SK-N-SH (cell line): ENCODE measurements around the gene DDX46. TPM values are rescaled to one million over a fixed set of nuclear protein-coding genes. Genes with fewer than 3 reads are reported as not detected.

Experiments used
- CTCF ChIA-PET: fragments of 300-600, 350-600 bp; formaldehyde crosslinking; extraction: SDS; loops from one replicate; lab custom pipeline; 2021; lab: Yijun Ruan, JAX
- POLR2A ChIA-PET: fragments of 350-600 bp; sonication (Branson Sonifier 250); formaldehyde crosslinking; extraction: SDS; loops from one replicate; lab custom pipeline; 2020; ENCODE audit warnings: antibody characterized with exemption, inconsistent platforms; lab: Yijun Ruan, JAX
- DNase-seq: peaks from one replicate; pipeline ENCODE4 v3.0.0; 2012
- H2AFZ ChIP-seq: fragments of 200-600 bp; sonication (generic); 2 replicates; pipeline ENCODE4 v1.8.1; 2016; ENCODE audit warnings: antibody characterized with exemption, mild to moderate bottlenecking, low read depth
- H3F3A ChIP-seq: fragments of 200-600 bp; sonication (generic); replicated peaks from 2 replicates; pipeline ENCODE3; 2016; ENCODE audit warnings: antibody characterized with exemption, mild to moderate bottlenecking; ENCODE audit not compliant: insufficient read depth
- H3K27ac ChIP-seq, 2 experiments: fragments of 200-500 bp in 1 of 2; fragments of 200-600 bp in 1 of 2; sonication (Bioruptor generic) in 1 of 2; sonication (generic), shearing (Covaris generic) in 1 of 2; 2 replicates each; pipeline versions ENCODE4 v1.5.1 to v1.6.1; 2014 to 2016; ENCODE audit warnings: low read depth in 2 of 2, inconsistent platforms in 1 of 2, low read length in 1 of 2, mild to moderate bottlenecking in 1 of 2, mixed read lengths in 1 of 2
- H3K27me3 ChIP-seq: fragments of 200-600 bp; sonication (generic), shearing (Covaris generic); 2 replicates; pipeline ENCODE4 v1.6.1; 2016; ENCODE audit warnings: mixed run types; ENCODE audit not compliant: insufficient read depth
- H3K36me3 ChIP-seq, 2 experiments: fragments of 200-500 bp in 1 of 2; fragments of 200-600 bp in 1 of 2; sonication (Bioruptor generic) in 1 of 2; sonication (generic) in 1 of 2; replicated peaks in 1 of 2; 2 replicates each; pipeline versions ENCODE3 to v1.5.1; 2014 to 2016; ENCODE audit warnings: low read length in 1 of 2, mild to moderate bottlenecking in 1 of 2; ENCODE audit not compliant: insufficient read depth in 2 of 2, control insufficient read depth in 1 of 2
- H3K4me1 ChIP-seq, 2 experiments: fragments of 200-500 bp in 1 of 2; fragments of 200-600 bp in 1 of 2; sonication (Bioruptor generic) in 1 of 2; sonication (generic), shearing (Covaris generic) in 1 of 2; 2 replicates each; pipeline versions ENCODE4 v1.5.1 to v1.6.1; 2014 to 2016; ENCODE audit warnings: low read depth in 1 of 2, low read length in 1 of 2, mixed run types in 1 of 2; ENCODE audit not compliant: insufficient read depth in 2 of 2, control insufficient read depth in 1 of 2
- H3K4me2 ChIP-seq: fragments of 200-600 bp; sonication (generic), shearing (Covaris generic); 2 replicates; pipeline ENCODE4 v1.6.1; 2017; ENCODE audit warnings: mixed run types
- H3K4me3 ChIP-seq, 2 experiments: fragments of 200-500 bp in 1 of 2; fragments of 200-600 bp in 1 of 2; sonication (Bioruptor generic) in 1 of 2; sonication (generic), shearing (Covaris generic) in 1 of 2; 2 replicates each; pipeline versions ENCODE4 v1.5.1 to v1.8.1; 2014 to 2016; ENCODE audit warnings: low read depth in 2 of 2, inconsistent platforms in 1 of 2, low read length in 1 of 2, mild to moderate bottlenecking in 1 of 2, mixed read lengths in 1 of 2, moderate library complexity in 1 of 2
- H3K79me2 ChIP-seq: fragments of 200-600 bp; sonication (generic); 2 replicates; pipeline ENCODE4 v1.8.1; 2017; ENCODE audit warnings: mild to moderate bottlenecking; ENCODE audit not compliant: insufficient read depth
- H3K9ac ChIP-seq: fragments of 200-600 bp; sonication (generic); 2 replicates; pipeline ENCODE4 v1.6.1; 2017; ENCODE audit warnings: mixed run types
- H3K9me2 ChIP-seq: fragments of 200-600 bp; sonication (generic); 2 replicates; pipeline ENCODE4 v1.6.1; 2017; ENCODE audit warnings: mixed run types
- H3K9me3 ChIP-seq: fragments of 200-600 bp; sonication (generic); 2 replicates; pipeline ENCODE4 v1.6.1; 2017; ENCODE audit warnings: mixed run types, mild to moderate bottlenecking, moderate library complexity
- H4K20me1 ChIP-seq: fragments of 200-600 bp; sonication (generic); 2 replicates; pipeline ENCODE4 v1.6.1; 2017; ENCODE audit warnings: mild to moderate bottlenecking, mixed run types; ENCODE audit not compliant: insufficient read depth
- CHD2 ChIP-seq: fragments of 150-350 bp; IDR thresholded peaks from 2 replicates; pipeline ENCODE4 v1.6.1; 2018; ENCODE audit warnings: low read length; ENCODE audit not compliant: partially characterized antibody
- ELF1 ChIP-seq: IDR thresholded peaks from 2 replicates; pipeline ENCODE4 v1.4.0; 2012
- EZH2phosphoT487 ChIP-seq: fragments of 200-600 bp; sonication (generic); IDR thresholded peaks from 2 replicates; pipeline ENCODE4 v1.6.1; 2017; ENCODE audit warnings: low read depth, mixed run types, mild to moderate bottlenecking, antibody characterized with exemption, moderate library complexity, borderline replicate concordance
- FOSL2 ChIP-seq: IDR thresholded peaks from 2 replicates; pipeline ENCODE4 v1.4.0; 2012; ENCODE audit warnings: low read depth, mild to moderate bottlenecking, moderate library complexity, borderline replicate concordance
- FOXM1 ChIP-seq: IDR thresholded peaks from 2 replicates; pipeline ENCODE4 v1.4.0; 2012; ENCODE audit warnings: low read depth, mild to moderate bottlenecking
- GABPA ChIP-seq: IDR thresholded peaks from 2 replicates; pipeline ENCODE4 v1.4.0; 2012; ENCODE audit warnings: low read depth, mild to moderate bottlenecking
- MAX ChIP-seq: IDR thresholded peaks from 2 replicates; pipeline ENCODE4 v1.4.0; 2012; ENCODE audit warnings: low read depth
- MXI1 ChIP-seq: IDR thresholded peaks from 2 replicates; pipeline ENCODE4 v1.6.1; 2012; ENCODE audit warnings: mild to moderate bottlenecking, low read depth, low read length, improper control_type of control experiment
- NFIC ChIP-seq: IDR thresholded peaks from 2 replicates; pipeline ENCODE4 v1.4.0; 2012; ENCODE audit warnings: borderline replicate concordance
- RAD21 ChIP-seq: IDR thresholded peaks from 2 replicates; pipeline ENCODE4 v1.6.1; 2012; ENCODE audit warnings: mild to moderate bottlenecking, low read length
- RCOR1 ChIP-seq: fragments of 150-350 bp; IDR thresholded peaks from 2 replicates; pipeline ENCODE4 v1.6.1; 2017; ENCODE audit warnings: antibody characterized with exemption, low read length
- RFX5 ChIP-seq: IDR thresholded peaks from 2 replicates; pipeline ENCODE4 v1.6.1; 2012; ENCODE audit warnings: mild to moderate bottlenecking, improper control_type of control experiment, low read length
- SMC3 ChIP-seq: IDR thresholded peaks from 2 replicates; pipeline ENCODE4 v1.6.1; 2012; ENCODE audit warnings: low read depth, low read length, improper control_type of control experiment
- TEAD4 ChIP-seq: IDR thresholded peaks from 2 replicates; pipeline ENCODE4 v1.4.0; 2012; ENCODE audit warnings: mild to moderate bottlenecking, borderline replicate concordance; ENCODE audit not compliant: insufficient read depth
- USF1 ChIP-seq: IDR thresholded peaks from 2 replicates; pipeline ENCODE4 v1.4.0; 2012; ENCODE audit warnings: low read depth, borderline replicate concordance
- USF2 ChIP-seq: fragments of 150-350 bp; IDR thresholded peaks from 2 replicates; pipeline ENCODE4 v1.6.1; 2017; ENCODE audit warnings: antibody characterized with exemption, low read length, low read depth, borderline replicate concordance
- ZBTB33 ChIP-seq: IDR thresholded peaks from 2 replicates; pipeline ENCODE4 v1.4.0; 2012; ENCODE audit warnings: low read depth, borderline replicate concordance
- WGBS: methylation state at CpG from one replicate; pipeline ENCODE4 v1.1.6; 2017; ENCODE audit warnings: low lambda C conversion rate; 5-methylcytosine and 5-hydroxymethylcytosine counted together
- polyA plus RNA-seq, 3 experiments: library from polyadenylated mRNA; depleted of rRNA; stranded (reverse); fragments of >200 nt; gene quantifications; 2 replicates each; pipeline ENCODE4 v1.2.3, GENCODE V29; 2012

The DDX46 gene
- polyA plus RNA-seq, 1 of the 3 experiments (the other 2 are of a cell fraction) = 20.3 TPM

- Histone ChIP-seq H3K27ac (no peak overlapping the region), H3K4me3 (no peak overlapping the region)
- TF ChIP-seq TEAD4 (no peak), SMC3 (no peak), MAX (no peak), FOXM1 (no peak), USF2 (no peak), FOSL2 (no peak), CHD2 (no peak), RFX5 (no peak), GABPA (no peak), USF1 (no peak), EZH2phosphoT487 (no peak), RCOR1 (no peak), NFIC (no peak), ZBTB33 (no peak), RAD21 (no peak), ELF1 (no peak), MXI1 (no peak)
- TF ChIP-seq, all 33 proteins: peak for 0
- Histone ChIP-seq H4K20me1 (no peaks in the 10 kb centered on the region), H3K4me2 (no peak overlapping the region), H3K79me2 (peaks cover 17% of the 10 kb centered on the region), H2AFZ (no peak overlapping the region), H3K9me2 (no peaks in the 10 kb centered on the region), H3K36me3 (peaks cover 7 to 27% of the 10 kb centered on the region in 2 experiments), H3K9me3 (no peaks in the 10 kb centered on the region), H3K4me1 (no peaks in the 10 kb centered on the region), H3K9ac (no peak overlapping the region), H3F3A (peaks cover 21% of the 10 kb centered on the region), H3K27me3 (no peaks in the 10 kb centered on the region)
- ChIA-PET CTCF (interaction anchor here (1.8 kb wide), 1 partner anchor 9 kb away, joined by 9 read pairs; the partner anchor contains the start of gene DDX46), POLR2A (no interaction called here)
- 91% methylated on average over 3 of the region's 3 CpGs for WGBS
- DNase-seq = no peak
These were observed 9.2 kb upstream of the DDX46 start for GRCh38 chr5:134749415-134749814.
